Panc1 (cell line): ENCODE data around the gene PROSER1. TPM values are rescaled to one million over a fixed set of nuclear protein-coding genes. Genes with fewer than 3 reads are reported as not detected.

Experiments
- ATAC-seq: fragments of 200-7000 bp; cut with Tn5 transposase; 2 replicates; pipeline ENCODE4 v1.9.1; 2020; ENCODE audit warnings: mild to moderate bottlenecking, moderate library complexity
- BruUV-seq: library from RNA; stranded (reverse); fragments of 400-500 nt; replicated peaks from 2 replicates; lab custom pipeline; 2021; lab: Mats Ljungman, UMichigan
- CTCF ChIA-PET: fragments of 300-600 bp; sonication (Branson Sonifier 250); formaldehyde crosslinking; loops from one replicate; lab custom pipeline; 2022; ENCODE audit warnings: antibody characterized with exemption; lab: Charles Lee
- POLR2A ChIA-PET: fragments of 300-600 bp; sonication (Branson Sonifier 250); formaldehyde crosslinking; loops from one replicate; lab custom pipeline; 2022; ENCODE audit warnings: antibody characterized with exemption; lab: Charles Lee
- DNase-seq: peaks from one replicate; pipeline ENCODE4 v3.0.0-alpha.2; 2010; ENCODE audit warnings: low read depth, low spot score
- H3K27ac ChIP-seq: 2 replicates; pipeline ENCODE4 v1.5.1; 2011; ENCODE audit warnings: mild to moderate bottlenecking, low read length, inconsistent platforms
- H3K27me3 ChIP-seq: fragments of 200-500 bp; sonication (Bioruptor generic); 2 replicates; pipeline ENCODE4 v1.6.0; 2014; ENCODE audit warnings: low read length, inconsistent platforms; ENCODE audit not compliant: control insufficient read depth, insufficient read depth
- H3K36me3 ChIP-seq: fragments of 200-500 bp; sonication (Bioruptor generic); 2 replicates; pipeline ENCODE4 v1.5.1; 2014; ENCODE audit warnings: inconsistent platforms, mild to moderate bottlenecking, low read length, moderate library complexity; ENCODE audit not compliant: control insufficient read depth, insufficient read depth
- H3K4me1 ChIP-seq: 2 replicates; pipeline ENCODE4 v1.5.1; 2011; ENCODE audit warnings: inconsistent platforms, mild to moderate bottlenecking, low read length, moderate library complexity; ENCODE audit not compliant: control insufficient read depth, insufficient read depth
- H3K4me3 ChIP-seq, 2 experiments: 2 replicates each; pipeline ENCODE4 v1.5.1; 2011 to 2012; ENCODE audit warnings: low read depth in 2 of 2, low read length in 2 of 2, mild to moderate bottlenecking in 2 of 2, inconsistent platforms in 1 of 2, moderate library complexity in 1 of 2
- H3K9me3 ChIP-seq: fragments of 200-500 bp; sonication (Bioruptor generic); 2 replicates; pipeline ENCODE4 v1.5.1; 2014; ENCODE audit warnings: low read depth, mild to moderate bottlenecking, inconsistent platforms, low read length, moderate library complexity; ENCODE audit not compliant: control insufficient read depth, insufficient read depth
- POLR2AphosphoS5 ChIP-seq: IDR thresholded peaks from 2 replicates; pipeline ENCODE4 v1.6.1; 2012; ENCODE audit warnings: mild to moderate bottlenecking, low read depth, low read length, moderate library complexity
- SIN3A ChIP-seq: IDR thresholded peaks from 2 replicates; pipeline ENCODE4 v1.6.1; 2012; ENCODE audit warnings: low read depth, mild to moderate bottlenecking, low read length, moderate library complexity, borderline replicate concordance; ENCODE audit not compliant: insufficient read depth
- TCF7L2 ChIP-seq: IDR thresholded peaks from 2 replicates; pipeline ENCODE4 v1.6.1; 2011; ENCODE audit warnings: mild to moderate bottlenecking, low read depth, low read length, inconsistent platforms
- in situ Hi-C: cut with HindIII; loops from 2 replicates; pipeline ENCODE4 v1.10.0; 2016; ENCODE audit warnings: low sequenced_read_pairs, low pct_unique_long_range_greater_than_20kb
- intact Hi-C: fragments of 100-400 bp; cut with micrococcal nuclease; formaldehyde crosslinking; loops from one replicate; pipeline ENCODE4 v1.10.0; 2022; ENCODE audit not compliant: unreplicated experiment
- total RNA-seq: library from RNA; stranded (reverse); gene quantifications from one replicate; pipeline ENCODE4 v1.2.1, GENCODE V29; 2021; ENCODE audit not compliant: unreplicated experiment
- TF ChIP-seq, protein P1 (sequence below), 2 experiments: IDR thresholded peaks; 2 replicates each; pipeline ENCODE4 v1.6.1; 2011 to 2012; ENCODE audit warnings: low read depth in 2 of 2, control low read depth in 1 of 2, low read length in 1 of 2, mild to moderate bottlenecking in 1 of 2, moderate library complexity in 1 of 2; ENCODE audit not compliant: insufficient read depth in 1 of 2
- TF ChIP-seq, protein P2 (sequence below): fragments of 450-650 bp; IDR thresholded peaks from 2 replicates; pipeline ENCODE4 v1.5.1; 2017; ENCODE audit warnings: mild to moderate bottlenecking

Gene PROSER1
- total RNA-seq, 1 experiment from 2014 or later: 24.7 TPM

DNA sequence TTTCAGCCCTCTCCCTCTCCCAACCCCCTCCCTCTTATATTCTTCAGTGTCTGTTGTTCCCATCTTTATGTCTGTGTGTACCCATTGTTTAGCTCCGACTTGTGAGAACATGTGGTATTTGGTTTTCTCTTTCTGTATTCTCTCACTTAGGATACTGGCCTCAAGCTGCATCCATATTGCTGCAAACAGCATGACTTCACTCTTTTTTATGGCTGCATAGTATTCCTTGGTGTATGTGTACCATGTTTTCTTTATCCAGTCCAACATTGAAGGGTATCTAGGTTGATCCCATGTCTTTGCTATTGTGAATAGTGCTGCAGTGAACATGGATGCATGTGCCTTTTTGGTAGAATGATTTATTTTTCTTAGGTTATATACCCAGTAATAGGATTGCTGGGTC lies 18.1 kb upstream of the PROSER1 start:
- H3K36me3 ChIP-seq: no peaks in the 10 kb centered on the region
- BruUV-seq: no TSS peak
- in situ Hi-C loops (no loop called here), intact Hi-C loops (no loop called here)
- no peaks in the 10 kb centered on the region for H3K27me3 ChIP-seq
- DNase-seq (no peak), ATAC-seq (no peak)
- H3K9me3 ChIP-seq: no peaks in the 10 kb centered on the region
- TF ChIP-seq TCF7L2 (no peak), SIN3A (no peak), POLR2AphosphoS5 (no peak)
- TF ChIP-seq, protein P1, sequence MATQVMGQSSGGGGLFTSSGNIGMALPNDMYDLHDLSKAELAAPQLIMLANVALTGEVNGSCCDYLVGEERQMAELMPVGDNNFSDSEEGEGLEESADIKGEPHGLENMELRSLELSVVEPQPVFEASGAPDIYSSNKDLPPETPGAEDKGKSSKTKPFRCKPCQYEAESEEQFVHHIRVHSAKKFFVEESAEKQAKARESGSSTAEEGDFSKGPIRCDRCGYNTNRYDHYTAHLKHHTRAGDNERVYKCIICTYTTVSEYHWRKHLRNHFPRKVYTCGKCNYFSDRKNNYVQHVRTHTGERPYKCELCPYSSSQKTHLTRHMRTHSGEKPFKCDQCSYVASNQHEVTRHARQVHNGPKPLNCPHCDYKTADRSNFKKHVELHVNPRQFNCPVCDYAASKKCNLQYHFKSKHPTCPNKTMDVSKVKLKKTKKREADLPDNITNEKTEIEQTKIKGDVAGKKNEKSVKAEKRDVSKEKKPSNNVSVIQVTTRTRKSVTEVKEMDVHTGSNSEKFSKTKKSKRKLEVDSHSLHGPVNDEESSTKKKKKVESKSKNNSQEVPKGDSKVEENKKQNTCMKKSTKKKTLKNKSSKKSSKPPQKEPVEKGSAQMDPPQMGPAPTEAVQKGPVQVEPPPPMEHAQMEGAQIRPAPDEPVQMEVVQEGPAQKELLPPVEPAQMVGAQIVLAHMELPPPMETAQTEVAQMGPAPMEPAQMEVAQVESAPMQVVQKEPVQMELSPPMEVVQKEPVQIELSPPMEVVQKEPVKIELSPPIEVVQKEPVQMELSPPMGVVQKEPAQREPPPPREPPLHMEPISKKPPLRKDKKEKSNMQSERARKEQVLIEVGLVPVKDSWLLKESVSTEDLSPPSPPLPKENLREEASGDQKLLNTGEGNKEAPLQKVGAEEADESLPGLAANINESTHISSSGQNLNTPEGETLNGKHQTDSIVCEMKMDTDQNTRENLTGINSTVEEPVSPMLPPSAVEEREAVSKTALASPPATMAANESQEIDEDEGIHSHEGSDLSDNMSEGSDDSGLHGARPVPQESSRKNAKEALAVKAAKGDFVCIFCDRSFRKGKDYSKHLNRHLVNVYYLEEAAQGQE (IDR thresholded peaks at IDR 0.05; ENCODE audit: insufficient read depth in 1 of 2, low read depth in 2 of 2, low read length in 1 of 2): no peak
- TF ChIP-seq, protein P2, sequence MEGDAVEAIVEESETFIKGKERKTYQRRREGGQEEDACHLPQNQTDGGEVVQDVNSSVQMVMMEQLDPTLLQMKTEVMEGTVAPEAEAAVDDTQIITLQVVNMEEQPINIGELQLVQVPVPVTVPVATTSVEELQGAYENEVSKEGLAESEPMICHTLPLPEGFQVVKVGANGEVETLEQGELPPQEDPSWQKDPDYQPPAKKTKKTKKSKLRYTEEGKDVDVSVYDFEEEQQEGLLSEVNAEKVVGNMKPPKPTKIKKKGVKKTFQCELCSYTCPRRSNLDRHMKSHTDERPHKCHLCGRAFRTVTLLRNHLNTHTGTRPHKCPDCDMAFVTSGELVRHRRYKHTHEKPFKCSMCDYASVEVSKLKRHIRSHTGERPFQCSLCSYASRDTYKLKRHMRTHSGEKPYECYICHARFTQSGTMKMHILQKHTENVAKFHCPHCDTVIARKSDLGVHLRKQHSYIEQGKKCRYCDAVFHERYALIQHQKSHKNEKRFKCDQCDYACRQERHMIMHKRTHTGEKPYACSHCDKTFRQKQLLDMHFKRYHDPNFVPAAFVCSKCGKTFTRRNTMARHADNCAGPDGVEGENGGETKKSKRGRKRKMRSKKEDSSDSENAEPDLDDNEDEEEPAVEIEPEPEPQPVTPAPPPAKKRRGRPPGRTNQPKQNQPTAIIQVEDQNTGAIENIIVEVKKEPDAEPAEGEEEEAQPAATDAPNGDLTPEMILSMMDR: no peak
- H3K27ac ChIP-seq: no peak overlapping the region
- CTCF ChIA-PET: no interaction called here
- POLR2A ChIA-PET: no interaction called here
- no peaks in the 10 kb centered on the region for H3K4me1 ChIP-seq
- no peak overlapping the region for H3K4me3 ChIP-seq

DNA sequence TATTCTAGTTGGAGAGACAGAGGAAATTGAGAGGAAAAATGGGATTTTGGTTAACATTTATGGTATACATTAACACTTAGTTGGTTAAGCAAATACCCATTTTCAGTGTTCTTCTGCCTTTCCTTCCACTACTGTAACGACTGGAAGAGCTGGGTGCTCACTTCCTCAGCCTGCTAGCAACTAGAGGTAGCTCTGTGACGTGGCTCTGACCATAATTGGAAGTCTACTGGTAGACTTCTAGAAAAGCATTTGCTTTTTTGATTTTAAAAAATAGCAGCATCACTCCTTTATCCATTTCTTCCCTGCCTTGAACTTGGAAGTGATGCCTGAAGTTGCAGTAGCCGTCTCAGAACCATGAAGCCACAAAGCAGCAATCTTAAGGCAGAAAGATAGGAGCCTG lies 16.2 kb upstream of the PROSER1 start:
- H3K9me3 ChIP-seq: no peaks in the 10 kb centered on the region
- H3K4me3 ChIP-seq: no peak overlapping the region
- ChIA-PET POLR2A (no interaction called here), CTCF (no interaction called here)
- no TSS peak for BruUV-seq
- no peaks in the 10 kb centered on the region for H3K27me3 ChIP-seq
- intact Hi-C loops: no loop called here
- no peaks in the 10 kb centered on the region for H3K4me1 ChIP-seq
- no peak for ATAC-seq
- DNase-seq: no peak
- no peak overlapping the region for H3K27ac ChIP-seq
- no peaks in the 10 kb centered on the region; the same call in 1 of the 2 replicates for H3K36me3 ChIP-seq
- TF ChIP-seq, protein P1 (IDR thresholded peaks at IDR 0.05; ENCODE audit: insufficient read depth in 1 of 2, low read depth in 2 of 2, low read length in 1 of 2): no peak
- no peak for TF ChIP-seq SIN3A
- in situ Hi-C loops: no loop called here
